K562 (cell line): ENCODE data around the gene RAB3C. TPM values are rescaled to one million over a fixed set of nuclear protein-coding genes. Genes with fewer than 3 reads are reported as not detected.

Experiments used
- ATAC-seq: fragments of 200-7000 bp; cut with Tn5 transposase; 3 replicates; pipeline ENCODE4 v1.9.1; 2020; ENCODE audit warnings: moderate library complexity
- BruUV-seq: library from RNA; stranded (reverse); fragments of 400-500 nt; replicated peaks from 2 replicates; lab custom pipeline; 2021; lab: Mats Ljungman, UMichigan
- CTCF ChIA-PET: fragments of 300-600 bp; formaldehyde crosslinking; extraction: SDS; loops from one replicate; lab custom pipeline; 2021; ENCODE audit warnings: low intra/inter-chr PET ratio; lab: Yijun Ruan, JAX
- POLR2A ChIA-PET: fragments of 300-600, 350-650 bp; sonication (Branson Sonifier 250); formaldehyde crosslinking; extraction: SDS; loops from one replicate; lab custom pipeline; 2021; ENCODE audit warnings: antibody characterized with exemption, inconsistent platforms; lab: Yijun Ruan, JAX
- DNase-seq, 4 experiments: peaks; one replicate each; pipeline versions ENCODE4 v3.0.0 to v3.0.0-alpha.2; 2011 to 2018; ENCODE audit warnings: low spot score in 3 of 4, mixed read lengths in 3 of 4; ENCODE audit errors: extremely low read depth in 1 of 4
- FAIRE-seq: peaks from 2 replicates; lab custom pipeline; 2011; peaks lifted over from hg19 to GRCh38; lab: Jason Lieb, UNC
- H2AFZ ChIP-seq: 2 replicates; pipeline ENCODE4 v1.6.0; 2011; ENCODE audit warnings: low read depth, low read length, control low read depth, inconsistent platforms
- H3K27ac ChIP-seq: fragments of 200-600 bp; 3 replicates; pipeline ENCODE4 v1.8.0; 2011; ENCODE audit warnings: low read depth, mild to moderate bottlenecking, control low read depth, inconsistent platforms, low read length, moderate library complexity, mixed read lengths; ENCODE audit errors: extremely low read depth
- H3K27me3 ChIP-seq, 2 experiments: fragments of 300-600 bp in 1 of 2; 2 replicates in 1 of 2; 3 replicates in 1 of 2; pipeline versions ENCODE4 v1.6.0 to v1.8.0; 2011; ENCODE audit warnings: inconsistent platforms in 2 of 2, low read length in 2 of 2, mild to moderate bottlenecking in 1 of 2, mixed read lengths in 1 of 2, moderate library complexity in 1 of 2; ENCODE audit not compliant: control insufficient read depth in 2 of 2, insufficient read depth in 2 of 2
- H3K36me3 ChIP-seq: fragments of 300-600 bp; 3 replicates; pipeline ENCODE4 v1.8.0; 2011; ENCODE audit warnings: mild to moderate bottlenecking, low read length, inconsistent platforms; ENCODE audit not compliant: control insufficient read depth, insufficient read depth
- H3K4me1 ChIP-seq, 2 experiments: fragments of 200-600 bp in 1 of 2; replicated peaks in 1 of 2; 2 replicates in 1 of 2; 3 replicates in 1 of 2; pipeline versions ENCODE4 v1.5.1 to v1.8.0; 2011; ENCODE audit warnings: inconsistent platforms in 2 of 2, low read length in 2 of 2, mild to moderate bottlenecking in 1 of 2, mixed read lengths in 1 of 2, moderate library complexity in 1 of 2; ENCODE audit not compliant: control insufficient read depth in 2 of 2, insufficient read depth in 2 of 2
- H3K4me2 ChIP-seq: 2 replicates; pipeline ENCODE4 v1.6.1; 2011; ENCODE audit warnings: low read length, control low read depth, inconsistent platforms, mixed read lengths; ENCODE audit not compliant: insufficient read depth
- H3K4me3 ChIP-seq: fragments of 200-600 bp; sonication (generic), shearing (Covaris generic); 2 replicates; pipeline ENCODE4 v1.5.1; 2016; ENCODE audit warnings: control low read depth, inconsistent platforms
- H3K79me2 ChIP-seq: fragments of 200-600 bp; 3 replicates; pipeline ENCODE4 v1.8.0; 2011; ENCODE audit warnings: low read length, inconsistent platforms; ENCODE audit not compliant: control insufficient read depth, insufficient read depth
- H3K9ac ChIP-seq, 2 experiments: 2 replicates each; pipeline versions ENCODE4 v1.6.0 to v1.6.1; 2011; ENCODE audit warnings: low read depth in 2 of 2, low read length in 2 of 2, control low read depth in 1 of 2, inconsistent platforms in 1 of 2, mild to moderate bottlenecking in 1 of 2, mixed read lengths in 1 of 2; ENCODE audit not compliant: insufficient read depth in 1 of 2
- H3K9me1 ChIP-seq: one replicate; pipeline ENCODE4 v1.6.0; 2011; ENCODE audit warnings: inconsistent platforms, mild to moderate bottlenecking, low read length, moderate library complexity; ENCODE audit not compliant: control insufficient read depth, insufficient read depth
- H3K9me3 ChIP-seq: replicated peaks from 2 replicates; pipeline ENCODE4 v1.5.1; 2011; ENCODE audit warnings: low read depth, low read length, inconsistent platforms; ENCODE audit not compliant: control insufficient read depth, insufficient read depth
- H4K20me1 ChIP-seq: replicated peaks from 2 replicates; pipeline ENCODE4 v1.6.1; 2011; ENCODE audit warnings: low read length, inconsistent platforms, mixed read lengths; ENCODE audit not compliant: control insufficient read depth, insufficient read depth
- ARID1B ChIP-seq: fragments of 450-650 bp; IDR thresholded peaks from 2 replicates; pipeline ENCODE4 v1.6.1; 2016; ENCODE audit warnings: antibody characterized with exemption, mild to moderate bottlenecking, inconsistent platforms
- CHD4 ChIP-seq: fragments of 200-600 bp; sonication (generic); IDR thresholded peaks from 3 replicates; pipeline ENCODE4 v1.6.1; 2012; ENCODE audit warnings: low read depth, mild to moderate bottlenecking, mixed read lengths, low read length, inconsistent platforms; ENCODE audit not compliant: insufficient read depth, insufficient replicate concordance, poor library complexity, severe bottlenecking
- CREBBP ChIP-seq: IDR thresholded peaks from one replicate; pipeline ENCODE4 v1.6.1; 2012; ENCODE audit warnings: low read depth, mild to moderate bottlenecking, control low read depth, inconsistent platforms, low read length
- CXXC5 ChIP-seq: fragments of 250-450 bp; sonication (Bioruptor Pico); IDR thresholded peaks from 2 replicates; pipeline ENCODE4 v1.8.0; 2022; ENCODE audit warnings: inconsistent platforms, mild to moderate bottlenecking, moderate library complexity
- PTTG1 ChIP-seq: fragments of 450-650 bp; IDR thresholded peaks from 2 replicates; pipeline ENCODE4 v1.6.1; 2016; ENCODE audit warnings: low read depth, mild to moderate bottlenecking, missing genetic modification characterization, missing compliant biosample characterization
- SAFB ChIP-seq: fragments of 200-400 bp; formaldehyde crosslinking; IDR thresholded peaks from 2 replicates; pipeline ENCODE4 v1.6.1; 2017; ENCODE audit warnings: low read depth, low read length, borderline replicate concordance
- SRSF3 ChIP-seq: fragments of 200-400 bp; formaldehyde crosslinking; IDR thresholded peaks from 2 replicates; pipeline ENCODE4 v1.6.1; 2016; ENCODE audit warnings: mild to moderate bottlenecking, low read length, moderate library complexity; ENCODE audit not compliant: insufficient read depth
- THRAP3 ChIP-seq: fragments of 450-650 bp; IDR thresholded peaks from 2 replicates; pipeline ENCODE4 v1.6.1; 2016; ENCODE audit warnings: mild to moderate bottlenecking, inconsistent platforms, borderline replicate concordance
- UBTF ChIP-seq, 2 experiments: IDR thresholded peaks; 2 replicates each; pipeline ENCODE4 v1.6.1; 2012; ENCODE audit warnings: improper control_type of control experiment in 2 of 2, low read depth in 2 of 2, low read length in 2 of 2, borderline replicate concordance in 1 of 2
- ZNF140 ChIP-seq: fragments of 250-450 bp; sonication (Bioruptor Pico); IDR thresholded peaks from 2 replicates; pipeline ENCODE4 v1.8.0; 2021; ENCODE audit warnings: moderate library complexity, mild to moderate bottlenecking, inconsistent platforms
- ZNF655 ChIP-seq: fragments of 250-450 bp; sonication (Bioruptor Pico); IDR thresholded peaks from 2 replicates; pipeline ENCODE4 v1.5.0; 2021
- WGBS: fragments of 100-300 bp; shearing (Covaris generic); methylation state at CpG from one replicate; pipeline ENCODE4 v1.1.6; 2016; ENCODE audit warnings: low coverage, mixed read lengths; ENCODE audit not compliant: insufficient coverage; ENCODE audit errors: missing lambda C conversion rate; 5-methylcytosine and 5-hydroxymethylcytosine counted together
- in situ Hi-C: fragments of 300-500 bp; cut with MboI; formaldehyde crosslinking; loops from 4 replicates; pipeline ENCODE4 v1.15.0; 2018; ENCODE audit warnings: inconsistent platforms, mixed read lengths
- intact Hi-C: fragments of 100-400 bp; cut with micrococcal nuclease; formaldehyde crosslinking; loops from 2 replicates; pipeline ENCODE4 v1.14.2; 2022
- polyA plus RNA-seq, 8 experiments: library from polyadenylated mRNA; depleted of rRNA in 4 of 8; stranded (reverse) in 5 of 8; unstranded in 3 of 8; fragments of >200 nt; fragmentation: Nextera tagmentation in 2 of 8; fragmentation: Illumina TruSeq in 1 of 8; extraction: Ambion mirVana in 2 of 8; extraction: Trizol in 1 of 8; gene quantifications; 2 replicates each; pipeline versions ENCODE4 v1.2.1 to v1.2.3, GENCODE V29; 2011 to 2014; ENCODE audit warnings: inconsistent platforms in 1 of 8, missing spikeins in 1 of 8
- total RNA-seq, 7 experiments: library from RNA; depleted of rRNA in 6 of 7; stranded (reverse); fragments of >200 nt in 6 of 7; fragmentation: Illumina TruSeq in 2 of 7; extraction: Trizol in 2 of 7; gene quantifications; 2 replicates each; pipeline versions ENCODE4 v1.2.1 to v1.2.3, GENCODE V29; 2011 to 2021; ENCODE audit warnings: low replicate concordance in 1 of 7

The RAB3C gene
- total and polyA plus RNA-seq, 9 of the 15 experiments (the other 6 are each of a cell fraction or from before 2014, with no cell fraction given), result not detected

- no peaks in the 10 kb centered on the region for H3K9me3 ChIP-seq
- FAIRE-seq (no peak), DNase-seq (no peak)
- in situ Hi-C loops, result no loop called here
- no peaks in the 10 kb centered on the region for H3K36me3 ChIP-seq
- no peaks in the 10 kb centered on the region for H3K27me3 ChIP-seq
- ChIA-PET POLR2A (no interaction called here), CTCF (no interaction called here)
- no peak overlapping the region for H3K27ac ChIP-seq
- BruUV-seq, result no TSS peak
- 4% methylated on average over 5 of the region's 5 CpGs for WGBS
- no peak for TF ChIP-seq SRSF3
- TF ChIP-seq ZNF655 (CRISPR knock-in tag), result no peak
- no peak for TF ChIP-seq PTTG1
- no peak for TF ChIP-seq UBTF (IDR thresholded peaks at IDR 0.05; ENCODE audit: borderline replicate concordance in 1 of 2, low read depth in 2 of 2, low read length in 2 of 2)
- no peak for TF ChIP-seq CXXC5
- TF ChIP-seq CHD4, result no peak
- no peak for TF ChIP-seq ZNF140 (CRISPR knock-in tag)
- TF ChIP-seq SAFB, result no peak
- TF ChIP-seq ARID1B, result no peak
- TF ChIP-seq CREBBP, result no peak
- TF ChIP-seq THRAP3, result no peak
- TF ChIP-seq, all 486 proteins: peak for 0
- no peaks in the 10 kb centered on the region for H3K9me1 ChIP-seq
- H2AFZ ChIP-seq, result no peak overlapping the region
- ATAC-seq, result no peak
- no peaks in the 10 kb centered on the region for H4K20me1 ChIP-seq
- no peak overlapping the region for H3K4me3 ChIP-seq
- intact Hi-C loops, result no loop called here
- H3K4me2 ChIP-seq, result no peak overlapping the region
- no peak overlapping the region for H3K9ac ChIP-seq
- H3K4me1 ChIP-seq, result no peaks in the 10 kb centered on the region
- H3K79me2 ChIP-seq, result no peaks in the 10 kb centered on the region
Measured at GRCh38 chr5:58717303-58718007, 134.6 kb downstream of the RAB3C start.
